Raji (cell line): ENCODE data around the gene LEFTY2.

Source experiments
- POLR2A ChIP-seq: IDR thresholded peaks from 2 replicates; pipeline ENCODE4 v1.6.1; 2011; ENCODE audit warnings: low read depth, low read length, control low read depth; ENCODE audit not compliant: insufficient read depth

Gene LEFTY2

GRCh38 chr1:225941187-225941941 is at the start of gene LEFTY2:
Gene LEFTY2, minus strand, starts transcription at chr1:225941220. Its CDS starts 80 bp downstream, at chr1:225941140.
- TF ChIP-seq POLR2A: no peak

- no peak for TF ChIP-seq POLR2A
Observed at GRCh38 chr1:225987491-225988316, 46.7 kb upstream of the LEFTY2 start.

DNA sequence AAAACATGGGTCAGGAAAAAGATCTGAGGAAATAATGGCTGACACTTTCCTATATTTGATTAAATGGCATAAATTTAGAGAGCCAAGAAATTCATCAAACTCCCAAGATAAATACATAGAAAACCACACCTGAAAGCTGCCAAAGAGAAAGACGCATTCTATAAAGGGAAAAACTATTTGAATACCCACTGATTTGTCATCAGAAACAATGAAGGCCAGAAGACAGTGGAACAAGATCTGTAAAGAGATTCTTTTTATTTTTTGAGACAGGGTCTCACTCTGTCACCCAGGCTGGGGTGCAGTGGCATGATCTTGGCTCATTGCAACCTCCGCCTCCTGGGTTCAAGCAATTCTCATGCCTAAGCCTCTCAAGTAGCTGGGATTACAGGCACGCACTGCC is 40.7 kb upstream of the LEFTY2 start:
- TF ChIP-seq POLR2A: no peak

- no peak for TF ChIP-seq POLR2A
Observed at GRCh38 chr1:225980005-225980836, 39.2 kb upstream of the LEFTY2 start.

DNA sequence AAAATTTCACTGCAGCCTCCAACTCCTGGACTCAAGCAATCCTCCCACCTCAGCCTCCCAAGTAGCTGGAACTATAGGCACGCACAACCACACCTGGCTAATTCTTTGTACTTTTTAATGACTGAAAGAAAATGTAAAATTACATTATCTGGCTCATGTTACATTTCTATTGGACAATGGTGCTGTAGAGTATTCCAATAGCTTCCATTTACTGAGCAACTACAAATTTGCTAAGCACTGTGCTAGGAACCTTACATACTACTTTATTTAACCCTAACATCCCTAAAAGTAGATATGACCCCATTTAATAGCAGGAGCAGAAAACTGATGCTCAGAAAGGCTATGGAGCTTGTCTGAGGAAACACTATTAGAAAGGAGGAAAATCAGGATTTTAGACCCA is 38.4 kb upstream of the LEFTY2 start:
- TF ChIP-seq POLR2A: no peak

DNA sequence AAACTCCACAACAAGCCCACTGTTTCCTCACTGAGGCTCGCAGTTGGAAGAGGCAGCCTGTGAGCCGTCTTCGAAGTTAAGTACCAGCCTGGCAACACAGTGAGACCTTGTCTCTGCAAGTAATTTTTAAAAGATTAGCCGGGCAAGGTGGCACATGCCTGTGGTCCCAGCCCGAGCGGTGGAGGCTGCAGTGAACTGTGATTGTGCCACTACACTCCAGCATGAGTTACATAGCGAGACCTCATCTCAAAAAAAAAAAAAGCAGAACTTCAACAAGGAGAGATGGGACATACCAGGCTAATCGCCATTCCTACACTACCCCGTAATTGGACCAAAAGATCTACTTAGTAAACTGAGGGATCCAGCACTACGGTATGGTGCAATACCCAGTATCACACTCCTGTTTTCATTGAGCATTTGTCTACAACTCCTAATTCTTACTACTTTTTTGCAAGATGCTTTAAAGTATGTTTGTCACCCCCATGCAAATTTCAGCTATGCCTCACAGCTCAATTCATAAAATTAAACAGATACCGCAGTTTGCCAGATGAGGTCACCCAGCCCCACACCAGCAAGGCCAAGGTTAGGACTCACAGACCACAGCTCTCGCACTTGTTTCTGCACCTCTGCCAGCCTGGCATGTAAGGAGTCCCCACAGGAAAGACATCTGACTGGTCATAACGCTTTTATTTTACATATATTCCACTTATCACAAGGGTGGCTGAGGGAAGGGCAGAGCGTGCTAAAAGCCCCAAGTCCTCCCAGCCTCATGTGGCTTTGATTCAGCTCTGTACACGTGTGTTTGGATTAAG is 37.1 kb upstream of the LEFTY2 start:
- TF ChIP-seq POLR2A: 0 out of 2 replicates have a peak, but pooled peaks have one; percentile 20

DNA sequence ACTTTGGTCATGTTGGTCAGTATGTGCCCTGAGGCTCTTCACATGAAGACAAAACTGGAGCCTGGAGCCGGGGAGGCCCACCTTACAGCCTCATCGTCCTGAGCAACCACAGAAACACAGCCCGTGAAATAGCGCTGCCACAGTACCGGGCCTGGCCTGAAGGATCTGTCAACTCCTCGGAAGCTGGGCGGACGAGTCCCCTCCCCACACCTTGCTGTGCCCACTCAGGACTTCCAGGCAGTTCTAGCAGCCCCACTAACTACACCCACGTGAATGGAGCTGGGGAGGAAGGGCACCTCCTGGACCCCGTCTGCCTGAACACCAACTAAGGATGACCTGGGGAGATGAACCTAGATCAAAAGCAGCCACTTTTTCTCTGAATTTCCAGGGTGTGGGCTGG is 33.4 kb upstream of the LEFTY2 start:
- no peak for TF ChIP-seq POLR2A

DNA sequence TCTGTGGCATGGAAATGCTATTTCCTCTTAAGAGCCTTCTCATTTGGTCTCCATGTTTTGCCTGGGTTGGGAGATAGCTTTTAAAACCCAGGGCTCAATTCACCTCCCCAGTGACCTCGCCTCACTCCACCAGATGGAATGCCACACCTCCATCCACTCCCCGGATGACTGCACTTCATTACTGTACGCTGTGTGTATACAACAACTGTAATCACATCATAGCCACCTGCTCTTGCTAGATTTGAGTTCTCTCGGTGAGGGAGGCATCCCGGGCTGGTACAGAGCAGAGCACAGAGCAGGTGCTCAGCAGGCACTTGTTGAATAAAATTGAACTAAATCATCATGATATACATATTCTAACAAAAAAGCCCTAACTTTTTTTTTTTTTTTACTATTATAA is 32.1 kb upstream of the LEFTY2 start:
- no peak for TF ChIP-seq POLR2A

DNA sequence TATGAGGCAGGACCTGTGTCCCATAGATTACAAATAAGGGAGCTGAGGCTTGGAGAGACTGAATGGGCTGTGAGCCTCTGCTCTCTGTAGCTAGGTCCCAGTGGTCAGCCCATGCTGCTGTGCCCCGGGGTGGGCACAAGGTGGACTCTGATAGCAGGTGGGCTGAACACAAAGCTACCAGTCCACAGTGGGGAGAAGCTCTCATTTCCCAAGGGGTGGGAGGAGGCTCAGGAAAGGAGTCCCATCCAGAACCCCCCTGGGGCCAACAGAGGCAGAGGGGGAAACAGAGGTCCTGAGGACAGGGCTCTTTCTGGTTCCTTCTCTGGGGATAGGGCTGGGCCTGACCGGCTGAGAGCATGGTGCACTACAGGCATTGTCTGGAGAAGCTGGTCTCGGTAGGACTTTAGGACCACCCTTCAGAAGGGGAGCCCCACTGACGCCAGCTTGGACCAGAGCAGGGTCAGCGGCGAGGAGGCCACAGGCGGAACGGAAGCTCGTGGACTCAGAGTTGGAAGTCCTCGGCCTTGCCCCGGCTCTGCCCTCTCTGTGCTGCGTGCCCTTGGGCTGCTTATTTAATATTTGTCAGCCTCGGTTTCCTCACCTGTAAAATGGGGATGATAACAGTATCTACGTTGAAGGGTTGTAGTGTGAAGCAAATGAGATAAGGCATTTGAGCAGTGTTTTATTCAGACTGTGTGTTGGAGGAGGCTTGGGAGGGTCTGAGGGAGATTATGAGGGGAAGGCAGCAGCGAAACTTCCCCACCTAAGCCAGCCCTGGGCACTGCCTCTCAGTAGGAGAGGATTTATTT is 31.5 kb upstream of the LEFTY2 start:
- TF ChIP-seq POLR2A: no peak

DNA sequence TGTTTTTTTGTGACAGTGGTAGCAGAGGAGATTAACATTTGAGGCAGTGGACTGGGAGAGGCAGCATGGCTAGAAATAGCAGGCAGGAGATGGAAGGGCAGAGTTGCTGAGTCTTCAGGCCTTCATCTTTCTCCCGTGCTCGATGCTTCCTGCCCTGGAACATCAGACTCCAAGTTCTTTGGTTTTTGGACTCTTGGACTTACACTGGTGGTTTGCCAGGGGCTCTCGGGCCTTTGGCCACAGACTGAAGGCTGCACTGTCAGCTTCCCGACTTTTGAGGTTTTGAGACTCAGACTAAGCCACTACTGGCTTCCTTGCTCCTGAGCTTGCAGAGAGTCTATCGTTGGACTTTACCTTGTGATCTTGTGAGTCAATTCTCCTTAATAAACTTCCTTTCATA is 24.2 kb upstream of the LEFTY2 start:
- TF ChIP-seq POLR2A: no peak

GRCh38 chr1:225963735-225964530 is 22.9 kb upstream of the LEFTY2 start:
- no peak for TF ChIP-seq POLR2A

GRCh38 chr1:225962440-225962975 is 21.5 kb upstream of the LEFTY2 start:
- TF ChIP-seq POLR2A: no peak
